ENCODE data around the gene GRAMD4.

GRCh38 chr22:46572911-46573780 is 47.0 kb upstream of the GRAMD4 start:
- TF ChIP-seq CTCF (IDR thresholded peaks at IDR 0.05 in 8 of 11, conservative IDR thresholded peaks at IDR 0.05 in 3 of 11) = no peak
- TF ChIP-seq POLR2AphosphoS5 (IDR thresholded peaks at IDR 0.05) = no peak
- TF ChIP-seq POLR2A (IDR thresholded peaks at IDR 0.05) = no peak
